GM19372 (cell line): ENCODE results near the gene STK16.
"Not testable (repeated sequence)": the region's sequence is repeated elsewhere in the genome, so short reads cannot be mapped to it uniquely, and the experiment has no call there.

Experiments
- ATAC-seq: cut with Tn5 transposase; IDR thresholded peaks from one replicate; pipeline ENCODE4 v1.9.1; 2021; ENCODE audit warnings: mild to moderate bottlenecking, low read depth, moderate library complexity; ENCODE audit not compliant: unreplicated experiment

Gene STK16, protein sequence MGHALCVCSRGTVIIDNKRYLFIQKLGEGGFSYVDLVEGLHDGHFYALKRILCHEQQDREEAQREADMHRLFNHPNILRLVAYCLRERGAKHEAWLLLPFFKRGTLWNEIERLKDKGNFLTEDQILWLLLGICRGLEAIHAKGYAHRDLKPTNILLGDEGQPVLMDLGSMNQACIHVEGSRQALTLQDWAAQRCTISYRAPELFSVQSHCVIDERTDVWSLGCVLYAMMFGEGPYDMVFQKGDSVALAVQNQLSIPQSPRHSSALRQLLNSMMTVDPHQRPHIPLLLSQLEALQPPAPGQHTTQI

DNA sequence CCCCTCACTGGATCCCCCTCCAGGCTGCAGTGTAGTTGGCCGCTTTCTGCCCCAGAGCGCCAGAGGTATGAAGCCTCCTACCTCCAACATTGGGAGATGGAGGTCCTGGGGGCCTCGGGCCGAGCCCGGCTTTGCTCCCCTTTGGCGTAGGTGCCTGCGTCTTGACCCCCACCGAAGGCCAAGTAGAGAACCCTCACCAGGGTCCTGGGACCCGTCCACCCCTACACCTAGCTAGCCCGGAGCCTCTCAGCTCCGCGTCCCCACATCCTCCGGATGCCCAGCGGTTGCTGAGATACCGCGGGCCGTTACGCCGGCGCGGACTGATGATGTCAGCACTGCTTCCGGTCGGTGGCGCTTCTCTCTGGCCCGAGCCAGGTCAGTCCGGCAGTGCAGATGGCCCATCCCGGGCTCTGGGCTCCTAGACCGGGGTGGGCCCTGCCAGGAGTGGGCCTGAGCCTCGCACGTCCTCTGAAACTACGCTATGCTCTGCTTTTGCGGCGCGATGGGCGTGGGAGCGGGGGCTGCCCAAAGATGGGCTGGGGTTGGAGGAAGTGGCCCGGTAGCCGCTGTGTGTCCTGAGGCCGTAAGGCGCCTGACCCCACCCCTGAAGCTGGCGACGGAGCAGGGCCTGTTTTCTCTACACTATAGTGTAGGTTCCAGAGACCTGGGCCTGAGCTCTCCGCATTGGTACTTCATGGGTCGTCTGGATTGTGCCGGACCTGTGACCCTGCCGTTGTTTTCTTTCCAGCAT is at the start of gene STK16, which contains the start of gene GLB1L:
STK16 (plus strand) TSS at position 332 of the 751 bp plus-strand sequence. CDS start 521 bp downstream, outside the sequence.
GLB1L (minus strand) TSS at position 297 of the 751 bp plus-strand sequence. CDS start 1,871 bp downstream, outside the sequence.
- ATAC-seq: peak; percentile 70

DNA sequence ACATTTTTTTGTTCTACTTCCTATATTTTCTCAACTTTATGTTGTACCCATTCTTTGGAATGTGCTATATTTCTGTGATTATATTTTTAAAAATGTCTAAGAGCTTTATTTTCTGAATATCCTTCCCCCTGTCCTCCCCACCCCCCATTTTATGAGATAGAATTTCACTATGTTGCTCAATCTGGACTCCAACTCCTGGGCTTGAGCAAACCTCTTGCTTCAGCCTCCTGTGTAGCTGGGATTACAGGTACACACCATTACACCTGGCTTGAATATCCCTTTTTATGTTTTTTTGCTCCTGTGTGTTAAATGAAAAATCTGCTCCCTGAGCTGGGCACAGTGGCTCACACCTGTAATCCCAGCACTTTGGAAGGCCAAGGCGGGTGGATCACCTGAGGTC is 47.9 kb upstream of the STK16 start:
- no peak for ATAC-seq

DNA sequence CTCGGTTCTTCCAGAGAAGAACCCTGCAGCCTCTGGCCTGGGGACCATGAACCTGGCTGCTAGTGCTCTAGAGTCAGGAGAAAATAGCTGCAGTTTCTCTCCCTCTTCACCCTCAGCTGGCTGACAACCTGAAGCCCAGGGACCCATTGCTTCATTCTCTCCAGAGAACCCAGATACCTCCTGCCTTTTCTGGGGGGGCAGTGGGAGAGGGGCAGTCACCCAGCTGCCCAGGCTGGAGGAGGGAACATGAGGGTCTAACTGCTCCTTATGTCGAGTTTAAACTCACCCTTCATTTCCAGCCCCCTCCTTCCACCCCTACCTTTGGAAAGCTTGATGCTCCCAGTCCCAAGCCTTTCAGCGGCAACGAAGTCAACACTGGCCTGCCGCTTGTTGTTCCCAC is 46.3 kb upstream of the STK16 start:
- ATAC-seq: no peak

DNA sequence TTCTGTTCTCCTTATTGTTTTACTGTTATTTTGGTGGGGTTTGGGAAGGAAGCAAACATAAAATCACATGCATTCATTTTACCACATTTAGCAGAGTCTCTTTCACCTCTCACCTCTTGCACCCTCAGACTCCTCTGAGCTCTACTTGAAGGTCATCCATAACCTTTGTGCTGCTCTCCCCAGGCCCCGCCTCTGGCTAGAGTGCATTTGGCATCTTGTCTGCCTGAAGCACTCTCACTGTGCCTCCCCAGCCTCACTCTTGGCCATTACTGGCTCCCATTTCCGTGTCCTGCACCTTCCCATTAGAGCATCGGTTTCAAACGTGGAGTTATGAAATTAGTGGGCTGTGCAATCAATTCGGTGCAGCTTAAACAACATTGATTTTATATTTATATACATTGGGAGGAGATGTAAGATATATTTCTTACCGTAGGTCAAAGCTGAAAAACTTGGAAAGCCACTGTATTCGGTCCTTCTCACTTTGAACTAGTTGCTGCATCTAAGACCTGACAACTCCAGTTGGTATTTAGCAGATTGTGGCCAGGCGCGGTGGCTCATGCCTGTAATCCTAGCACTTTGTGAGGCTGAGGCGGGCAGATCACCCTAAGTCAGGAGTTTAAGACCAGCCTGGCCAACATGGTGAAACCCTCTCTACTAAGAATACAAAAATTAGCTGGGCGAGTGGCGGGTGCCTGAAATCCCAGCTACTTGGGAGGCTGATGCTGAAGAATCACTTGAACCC is 45.6 kb upstream of the STK16 start:
- ATAC-seq: no peak

DNA sequence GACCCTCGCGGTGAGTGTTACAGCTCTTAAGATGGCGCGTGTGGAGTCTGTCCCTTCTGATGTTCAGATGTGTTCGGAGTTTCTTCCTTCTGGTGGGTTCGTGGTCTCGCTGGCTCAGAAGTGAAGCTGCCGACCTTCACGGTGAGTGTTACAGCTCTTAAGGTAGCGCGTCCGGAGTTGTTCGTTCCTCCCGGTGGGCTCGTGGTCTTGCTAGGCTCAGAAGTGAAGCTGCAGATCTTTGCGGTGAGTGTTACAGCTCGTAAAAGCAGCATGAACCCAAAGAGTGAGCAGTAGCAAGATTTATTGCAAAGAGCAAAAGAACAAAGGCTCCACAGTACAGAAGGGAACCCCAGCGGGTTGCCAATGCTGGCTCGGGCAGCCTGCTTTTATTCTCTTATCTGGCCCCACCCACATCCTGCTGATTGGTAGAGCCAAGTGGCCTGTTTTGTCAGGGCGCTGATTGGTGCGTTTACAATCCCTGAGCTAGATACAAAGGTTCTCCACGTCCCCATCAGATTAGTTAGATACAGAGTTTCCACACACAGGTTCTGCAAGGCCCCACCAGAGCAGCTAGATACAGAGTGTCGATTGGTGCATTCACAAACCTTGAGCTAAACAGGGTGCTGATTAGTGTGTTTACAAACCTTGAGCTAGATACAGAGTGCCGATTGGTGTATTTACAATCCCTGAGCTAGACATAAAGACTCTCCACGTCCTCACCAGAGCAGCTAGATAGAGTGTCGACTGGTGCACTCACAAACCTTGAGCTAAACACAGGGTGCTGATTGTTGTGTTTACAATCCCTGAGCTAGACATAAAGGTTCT is 44.6 kb upstream of the STK16 start:
- not testable (repeated sequence) for ATAC-seq

DNA sequence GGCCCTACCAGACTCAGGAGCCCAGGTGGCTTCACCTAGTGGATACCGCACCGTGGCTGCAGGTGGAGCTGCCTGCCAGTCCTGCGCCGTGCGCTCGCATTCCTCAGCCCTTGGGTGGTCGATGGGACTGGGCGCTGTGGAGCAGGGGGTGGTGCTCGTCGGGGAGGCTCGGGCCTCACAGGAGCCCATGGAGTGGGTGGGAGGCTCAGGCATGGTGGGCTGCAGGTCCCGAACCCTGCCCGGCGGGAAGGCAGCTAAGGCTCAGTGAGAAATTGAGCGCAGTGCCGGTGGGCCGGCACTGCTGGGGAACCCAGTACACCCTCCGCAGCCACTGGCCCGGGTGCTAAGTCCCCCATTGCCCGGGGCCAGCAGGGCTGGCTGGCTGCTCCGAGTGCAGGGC is 43.9 kb upstream of the STK16 start:
- ATAC-seq: not testable (repeated sequence)

DNA sequence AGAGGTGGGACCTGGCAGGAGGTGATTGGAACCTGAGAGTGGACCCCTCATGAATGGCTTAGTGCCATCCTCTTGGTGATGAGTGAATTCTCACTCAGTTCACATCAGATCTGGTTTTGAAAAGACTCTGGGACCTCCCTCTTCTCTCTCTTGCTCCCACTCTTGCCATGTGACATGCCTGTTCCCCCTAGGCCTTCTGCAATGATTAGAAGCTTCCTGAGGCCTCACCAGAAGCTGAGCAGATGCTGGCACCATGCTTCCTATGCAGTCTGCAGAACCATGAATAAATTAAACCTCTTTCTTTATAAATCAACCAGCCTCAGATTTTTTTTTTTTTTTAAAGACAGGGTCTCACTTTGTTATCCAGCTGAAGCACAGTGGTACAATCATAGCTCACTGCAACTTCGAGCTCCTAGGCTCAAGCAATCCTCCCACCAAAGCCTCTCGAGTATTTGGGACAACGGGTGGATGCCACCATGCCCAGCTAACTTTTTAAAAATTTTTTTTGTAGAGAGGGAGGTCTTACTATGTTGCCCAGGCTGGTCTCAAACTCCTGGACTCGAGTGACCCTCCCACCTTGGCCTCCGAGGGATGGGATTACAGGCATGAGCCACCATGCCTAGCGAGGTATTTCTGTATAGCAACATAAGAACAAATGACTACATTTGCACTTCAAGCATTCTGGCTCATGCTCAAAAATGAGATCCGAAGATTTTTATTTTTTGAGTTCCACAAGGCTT is 40.7 kb upstream of the STK16 start:
- ATAC-seq: no peak

DNA sequence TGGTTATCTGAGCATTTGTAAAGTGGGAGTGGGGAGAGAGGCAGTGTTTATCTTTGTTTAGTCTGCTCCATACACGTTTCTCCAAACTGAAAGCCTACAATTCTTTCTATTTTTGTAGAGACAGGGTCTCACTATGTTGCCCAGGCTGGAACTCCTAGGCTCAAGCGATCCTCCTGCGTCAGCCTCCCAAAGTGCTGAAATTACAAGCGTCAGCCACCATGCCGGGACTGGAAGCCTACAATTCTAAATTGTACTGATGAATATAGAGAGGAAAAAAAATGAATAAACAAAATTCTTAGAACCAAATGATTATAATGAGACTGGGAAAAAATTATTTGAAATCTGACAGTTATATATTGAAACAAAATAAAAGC is 40.1 kb upstream of the STK16 start:
- ATAC-seq: no peak

DNA sequence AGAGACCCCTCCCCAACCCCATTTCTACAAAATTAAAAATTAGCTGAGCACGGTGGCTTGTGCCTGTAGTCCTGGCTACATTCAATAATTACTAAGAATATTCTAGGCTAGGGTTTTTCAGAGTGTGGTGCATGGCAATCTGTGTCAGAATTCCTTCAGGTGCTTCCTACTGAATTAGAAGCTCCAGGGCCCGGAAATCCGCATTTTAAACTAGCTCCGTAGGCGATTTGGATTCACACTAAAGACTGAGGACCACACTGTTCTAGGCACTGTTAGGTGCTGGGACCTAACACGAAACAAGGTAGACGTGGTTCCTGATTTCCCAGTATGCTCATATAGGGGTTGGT is 39.3 kb upstream of the STK16 start:
- ATAC-seq: no peak

DNA sequence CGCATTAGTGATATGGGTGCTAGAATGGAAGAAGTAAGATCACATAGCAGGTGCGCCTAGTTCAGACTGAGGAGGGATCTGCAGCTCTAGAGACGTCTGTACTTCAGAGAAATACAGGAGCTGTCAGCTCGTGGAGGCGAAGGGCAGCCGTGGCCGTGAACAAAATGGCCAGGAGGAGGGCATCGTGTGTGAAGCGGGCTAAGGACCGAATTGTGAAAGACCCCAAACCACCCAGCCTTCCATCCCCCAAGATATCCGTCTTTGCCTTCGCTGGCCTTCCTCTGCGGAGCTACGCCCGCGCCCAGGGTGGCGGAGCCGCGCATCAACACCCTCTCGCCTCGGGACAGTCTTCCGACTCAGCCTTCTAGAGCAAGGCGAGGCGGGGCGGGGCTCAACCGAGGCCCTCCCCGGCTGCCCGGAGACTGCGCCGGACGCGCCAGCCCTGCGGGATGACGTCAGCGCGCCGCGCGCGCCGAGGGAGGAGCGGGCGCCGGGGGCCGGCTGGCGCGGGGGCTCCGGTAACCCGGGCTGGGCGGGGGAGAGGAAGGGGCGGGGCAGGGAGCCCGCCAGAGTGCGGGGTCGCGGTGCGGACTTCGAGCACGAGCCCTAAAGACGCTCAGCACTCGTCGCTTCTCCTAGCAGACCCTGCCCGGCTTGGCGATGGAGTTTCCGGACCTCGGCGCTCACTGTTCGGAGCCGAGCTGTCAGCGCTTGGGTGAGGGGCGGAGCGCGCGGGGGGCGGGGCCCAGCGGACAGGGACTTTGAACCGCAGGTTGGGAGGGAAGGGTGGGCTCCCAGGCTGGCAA is 38.7 kb upstream of the STK16 start, which contains the start of gene ZFAND2B:
ZFAND2B (plus strand) TSS at position 455 of the 806 bp plus-strand sequence; CDS start at position 661, 206 bp downstream.
- ATAC-seq: peak; percentile 98

DNA sequence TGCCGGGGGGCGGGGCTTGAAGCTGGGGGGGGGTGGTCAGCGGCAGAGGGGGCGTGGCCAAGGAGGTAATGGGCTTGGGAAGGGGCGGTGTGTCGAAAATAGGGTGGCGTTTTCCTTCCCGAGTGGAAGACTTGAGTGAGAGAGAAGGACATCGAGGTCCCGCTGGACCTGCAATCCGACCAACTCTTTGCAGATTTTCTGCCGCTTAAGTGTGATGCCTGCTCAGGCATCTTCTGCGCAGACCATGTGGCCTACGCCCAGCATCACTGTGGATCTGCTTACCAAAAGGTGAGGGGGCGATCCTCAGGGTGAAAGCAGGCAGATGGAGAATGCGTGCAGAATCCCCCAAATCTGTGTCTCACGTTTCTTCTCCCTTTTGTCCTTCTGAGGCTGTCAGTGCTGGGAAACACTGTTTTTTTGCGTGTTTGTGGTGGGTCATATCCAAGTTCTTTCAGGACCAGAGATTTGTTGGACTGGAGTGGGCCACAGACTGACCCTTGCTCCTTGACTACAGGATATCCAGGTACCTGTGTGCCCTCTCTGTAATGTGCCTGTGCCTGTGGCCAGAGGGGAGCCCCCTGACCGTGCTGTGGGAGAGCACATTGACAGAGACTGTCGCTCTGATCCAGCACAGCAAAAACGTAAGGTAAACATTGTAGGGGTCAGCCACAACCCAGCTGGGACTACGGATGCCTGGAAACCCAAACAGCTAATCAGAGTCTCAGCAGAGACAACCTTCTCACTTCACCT is 38.0 kb upstream of the STK16 start:
- no peak for ATAC-seq

DNA sequence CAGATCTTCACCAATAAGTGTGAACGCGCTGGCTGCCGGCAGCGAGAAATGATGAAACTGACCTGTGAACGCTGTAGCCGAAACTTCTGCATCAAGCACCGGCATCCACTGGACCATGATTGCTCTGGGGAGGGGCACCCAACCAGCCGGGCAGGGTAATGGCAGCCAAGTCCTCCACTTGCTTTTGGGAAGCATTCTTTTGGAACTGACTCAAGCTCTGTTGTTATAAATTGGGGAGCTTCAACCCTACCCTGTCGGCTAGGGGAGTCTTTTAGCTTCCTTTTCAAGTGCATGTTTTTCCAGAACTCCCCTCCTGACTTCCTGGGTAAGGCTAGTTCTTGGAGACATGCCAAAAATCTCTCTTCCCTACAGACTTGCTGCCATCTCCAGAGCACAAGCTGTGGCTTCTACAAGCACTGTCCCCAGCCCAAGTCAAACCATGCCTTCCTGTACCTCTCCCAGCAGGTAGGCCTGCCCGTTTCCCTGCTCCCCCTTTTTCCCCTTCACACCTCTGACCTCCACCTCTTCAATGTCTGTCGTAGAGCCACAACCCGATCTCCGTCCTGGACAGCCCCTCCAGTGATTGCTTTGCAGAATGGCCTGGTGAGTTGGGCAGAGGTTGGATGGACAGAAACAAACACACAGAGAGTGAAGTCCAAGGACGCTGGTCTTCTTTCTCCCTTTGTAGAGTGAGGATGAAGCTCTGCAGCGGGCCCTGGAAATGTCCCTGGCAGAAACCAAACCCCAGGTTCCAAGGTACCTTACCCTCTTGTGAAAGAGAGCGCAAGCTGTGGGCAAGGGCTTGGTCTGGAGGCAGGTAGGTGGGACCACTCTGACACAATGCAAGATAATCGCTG is 37.2 kb upstream of the STK16 start:
- ATAC-seq: no peak

DNA sequence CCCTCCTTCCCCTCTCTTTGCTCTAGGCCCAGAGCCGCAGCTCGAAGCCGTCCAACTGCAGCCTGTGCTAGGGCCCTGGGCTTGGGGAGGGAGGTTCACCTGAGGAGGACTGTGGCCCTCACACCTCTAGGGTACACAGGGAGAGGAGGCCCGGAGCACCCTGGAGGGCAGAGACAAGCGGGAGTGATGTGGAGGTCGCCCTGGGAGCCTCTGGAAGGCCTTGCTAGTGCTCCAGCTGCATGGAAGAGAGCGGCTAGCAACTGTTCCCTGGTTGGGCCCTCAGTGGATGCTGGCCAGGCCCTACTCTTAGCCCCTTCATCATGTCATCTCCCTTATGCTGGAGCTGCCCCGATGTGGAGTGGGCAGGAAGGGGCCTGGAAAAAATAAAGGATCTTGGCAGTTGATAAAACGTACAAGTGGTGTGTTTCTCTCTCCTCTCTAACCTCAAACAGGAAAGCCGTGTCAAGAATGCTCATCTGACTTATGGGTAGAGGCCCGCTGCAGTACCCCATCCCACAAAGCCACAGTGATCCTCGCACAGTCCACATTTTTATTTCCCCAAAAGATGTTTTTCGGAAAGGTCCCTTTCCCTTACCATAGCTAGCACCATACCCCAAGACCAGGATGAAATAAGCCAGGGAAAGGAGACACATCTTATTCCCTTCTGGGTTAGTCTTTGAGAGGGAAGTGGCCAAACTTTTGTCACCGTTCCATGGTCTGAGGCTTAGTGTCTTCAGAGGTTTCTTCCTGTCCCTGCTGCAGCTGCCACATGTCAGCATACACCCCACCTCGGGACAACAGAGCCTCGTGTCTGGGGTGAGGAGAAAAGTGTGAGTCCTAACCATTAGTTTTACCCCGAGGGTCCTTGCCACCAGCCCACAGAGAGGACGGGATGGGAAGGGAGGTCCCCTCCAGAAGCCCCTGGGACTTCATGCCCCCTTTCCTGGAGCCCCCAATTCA is 35.8 kb upstream of the STK16 start:
- no peak for ATAC-seq

DNA sequence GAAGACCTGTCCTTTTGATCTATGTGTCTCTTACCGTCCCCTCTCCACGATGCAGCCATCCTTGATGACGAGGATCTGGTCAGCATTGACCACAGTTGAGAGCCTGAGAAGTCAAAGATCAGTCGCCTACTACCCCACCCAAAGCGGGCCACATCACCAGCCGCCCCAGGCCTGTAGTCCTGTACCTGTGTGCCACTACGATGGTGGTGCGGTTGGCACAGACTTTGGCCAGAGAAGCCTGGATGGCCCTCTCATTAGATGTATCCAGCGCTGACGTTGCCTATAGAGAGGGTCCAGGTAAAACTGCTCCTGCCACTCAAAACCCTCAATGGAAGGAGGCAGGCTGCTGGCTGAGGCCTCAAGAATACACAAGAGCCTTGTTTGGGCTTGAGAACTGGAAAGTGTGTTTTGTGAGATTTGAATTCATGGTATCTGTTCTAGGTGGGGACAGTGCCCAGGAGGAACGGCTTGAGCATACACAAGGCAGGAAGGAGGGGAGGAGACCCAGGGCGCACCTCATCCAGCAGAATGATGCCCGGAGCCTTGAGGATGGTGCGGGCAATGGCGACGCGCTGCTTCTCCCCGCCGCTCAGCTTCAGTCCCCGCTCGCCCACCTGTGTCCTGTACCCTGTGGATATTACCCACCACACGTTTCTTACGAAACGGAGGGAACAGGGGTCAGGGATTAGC is 34.9 kb upstream of the STK16 start:
- no peak for ATAC-seq

DNA sequence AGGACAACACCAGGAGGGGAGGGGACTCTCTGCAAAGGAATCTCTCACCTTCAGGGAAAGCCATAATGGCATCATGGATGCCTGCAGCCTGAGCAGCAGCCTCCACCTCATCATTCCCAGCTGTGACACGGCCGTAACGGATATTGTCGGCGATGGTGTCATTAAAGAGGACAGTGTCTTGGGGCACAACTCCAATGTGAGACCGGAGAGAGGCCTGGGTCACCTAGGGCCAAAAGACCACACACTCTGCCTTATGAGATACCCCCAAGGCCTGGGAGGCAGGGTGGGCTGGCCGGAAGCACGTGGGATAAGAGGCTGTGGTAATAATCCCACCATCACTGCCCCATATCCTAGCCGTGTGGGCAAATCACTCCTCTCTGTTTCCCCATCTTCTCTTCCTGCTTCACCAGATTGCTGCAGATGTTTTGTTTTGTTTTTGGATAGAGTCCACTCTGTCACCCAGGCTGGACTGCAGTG is 34.4 kb upstream of the STK16 start:
- ATAC-seq: no peak
